ENCODE results near the gene RELL2.

- TF ChIP-seq CTCF (conservative IDR thresholded peaks at IDR 0.05 in 1 of 2, IDR thresholded peaks at IDR 0.05 in 1 of 2; ENCODE audit: extremely low read depth in 1 of 2, insufficient read depth in 1 of 2, low read depth in 1 of 2, low read length in 2 of 2) (no peak), EZH2 (IDR thresholded peaks at IDR 0.05; ENCODE audit: borderline replicate concordance, low read length) (no peak)
Observed at GRCh38 chr5:141637123-141637766, 448 bp downstream of the RELL2 start.
